CD14-positive monocyte (primary cell): Measurements from ENCODE around the gene PPA1. TPM values are rescaled to one million over a fixed set of nuclear protein-coding genes. Genes with fewer than 3 reads are reported as not detected.

Source experiments
- DNase-seq, 3 donors: peaks; one replicate each; pipeline ENCODE4 v3.0.0-alpha.2; 2011 to 2022
- H2AFZ ChIP-seq: 2 replicates; pipeline ENCODE4 v1.6.0; 2012; ENCODE audit warnings: mild to moderate bottlenecking, low read depth, low read length, inconsistent platforms; ENCODE audit not compliant: insufficient read depth, poor library complexity, severe bottlenecking
- H3K27ac ChIP-seq, 2 donors: 1 replicate in 1 of 2; 2 replicates in 1 of 2; pipeline ENCODE4 v1.5.1; 2012 to 2013; ENCODE audit warnings: low read length in 2 of 2, control low read depth in 1 of 2, inconsistent platforms in 1 of 2, low read depth in 1 of 2, mild to moderate bottlenecking in 1 of 2
- H3K27me3 ChIP-seq, 2 donors: one replicate each; pipeline versions ENCODE4 v1.6.0 to v1.6.1; 2011 to 2013; ENCODE audit warnings: low read length in 2 of 2; ENCODE audit not compliant: control insufficient read depth in 2 of 2, insufficient read depth in 2 of 2
- H3K36me3 ChIP-seq, 2 donors: replicated peaks in 1 of 2; 1 replicate in 1 of 2; 2 replicates in 1 of 2; pipeline versions ENCODE4 v1.5.1 to v1.6.1; 2012 to 2013; ENCODE audit warnings: low read length in 2 of 2, control low read depth in 1 of 2, inconsistent platforms in 1 of 2, mild to moderate bottlenecking in 1 of 2; ENCODE audit not compliant: insufficient read depth in 2 of 2, control insufficient read depth in 1 of 2
- H3K4me1 ChIP-seq, 2 donors: 1 replicate in 1 of 2; 2 replicates in 1 of 2; pipeline versions ENCODE4 v1.5.1 to v1.6.1; 2012 to 2013; ENCODE audit warnings: low read length in 2 of 2, control low read depth in 1 of 2, inconsistent platforms in 1 of 2, mild to moderate bottlenecking in 1 of 2, moderate library complexity in 1 of 2; ENCODE audit not compliant: insufficient read depth in 2 of 2, control insufficient read depth in 1 of 2
- H3K4me2 ChIP-seq: replicated peaks from 2 replicates; pipeline ENCODE3; 2012; ENCODE audit warnings: low read length, moderate library complexity, mild to moderate bottlenecking; ENCODE audit not compliant: poor library complexity, severe bottlenecking; ENCODE audit errors: extremely low read depth
- H3K4me3 ChIP-seq, 3 experiments: fragments of 200-600 bp in 1 of 3; sonication (generic) in 1 of 3; replicated peaks in 1 of 3; 1 replicate in 2 of 3; 2 replicates in 1 of 3; pipeline ENCODE4 v1.5.1; 2011 to 2013; ENCODE audit warnings: low read length in 3 of 3, mild to moderate bottlenecking in 3 of 3, control low read depth in 2 of 3, low read depth in 2 of 3, inconsistent platforms in 1 of 3, moderate library complexity in 1 of 3
- H3K79me2 ChIP-seq: 2 replicates; pipeline ENCODE4 v1.6.0; 2012; ENCODE audit warnings: mild to moderate bottlenecking, control low read depth, inconsistent platforms, low read length, moderate library complexity; ENCODE audit not compliant: insufficient read depth
- H3K9ac ChIP-seq: 2 replicates; pipeline ENCODE4 v1.6.0; 2017; ENCODE audit warnings: low read length, mild to moderate bottlenecking; ENCODE audit not compliant: insufficient read depth, poor library complexity, severe bottlenecking
- H3K9me3 ChIP-seq, 2 donors: replicated peaks in 1 of 2; 1 replicate in 1 of 2; 2 replicates in 1 of 2; pipeline versions ENCODE4 v1.5.1 to v1.6.1; 2012 to 2013; ENCODE audit warnings: low read length in 2 of 2, control low read depth in 1 of 2; ENCODE audit not compliant: control insufficient read depth in 1 of 2, insufficient read depth in 1 of 2
- H4K20me1 ChIP-seq: 2 replicates; pipeline ENCODE4 v1.6.0; 2012; ENCODE audit warnings: mild to moderate bottlenecking, low read length, control low read depth, moderate library complexity; ENCODE audit not compliant: insufficient read depth
- H3K27ac Mint-ChIP-seq, 7 donors: one replicate each; pipeline ENCODE4 v1.8.0; 2020; ENCODE audit warnings: mild to moderate bottlenecking in 7 of 7, mixed read lengths in 7 of 7, moderate library complexity in 6 of 7, inconsistent platforms in 2 of 7
- H3K27me3 Mint-ChIP-seq, 3 donors: one replicate each; pipeline ENCODE4 v1.8.0; 2021 to 2022; ENCODE audit warnings: low read depth in 3 of 3, mild to moderate bottlenecking in 3 of 3, mixed read lengths in 3 of 3, moderate library complexity in 3 of 3, inconsistent platforms in 1 of 3
- H3K36me3 Mint-ChIP-seq, 2 donors: one replicate each; pipeline ENCODE4 v1.8.0; 2020; ENCODE audit warnings: mixed read lengths in 2 of 2, inconsistent platforms in 1 of 2, mild to moderate bottlenecking in 1 of 2
- H3K4me1 Mint-ChIP-seq: one replicate; pipeline ENCODE4 v1.8.0; 2020; ENCODE audit warnings: mild to moderate bottlenecking, mixed read lengths
- H3K4me3 Mint-ChIP-seq, 2 donors: one replicate each; pipeline ENCODE4 v1.8.0; 2020; ENCODE audit warnings: mild to moderate bottlenecking in 2 of 2, mixed read lengths in 2 of 2, moderate library complexity in 1 of 2
- H3K9me3 Mint-ChIP-seq, 7 donors: one replicate each; pipeline ENCODE4 v1.8.0; 2020 to 2022; ENCODE audit warnings: mixed read lengths in 7 of 7, mild to moderate bottlenecking in 6 of 7, moderate library complexity in 6 of 7, inconsistent platforms in 2 of 7
- CTCF ChIP-seq: fragments of 200-600 bp; IDR thresholded peaks from one replicate; pipeline ENCODE4 v1.8.0; 2022; ENCODE audit warnings: antibody characterized with exemption, mild to moderate bottlenecking
- WGBS: methylation state at CpG from one replicate; pipeline ENCODE4 v1.1.5; 2013; ENCODE audit warnings: missing lambda C conversion rate; ENCODE audit not compliant: insufficient coverage; 5-methylcytosine and 5-hydroxymethylcytosine counted together
- intact Hi-C, 2 donors: fragments of 100-400 bp; cut with micrococcal nuclease; formaldehyde crosslinking; loops; one replicate each; pipeline versions ENCODE4 v1.15.0 to v1.15.1; 2023
- polyA plus RNA-seq, 3 donors: library from polyadenylated mRNA; depleted of rRNA in 1 of 3; unstranded in 2 of 3; stranded (reverse) in 1 of 3; fragments of 300-500 nt in 2 of 3; fragments of >200 nt in 1 of 3; fragmentation: Illumina TruSeq in 2 of 3; gene quantifications; 1 replicate in 2 of 3; 2 replicates in 1 of 3; pipeline ENCODE4 v1.2.3, GENCODE V29; 2012 to 2021

The PPA1 gene
- polyA plus RNA-seq, 3 donors, result 30.9 to 125 (median 112) TPM

GRCh38 chr10:70232155-70232858 lies 922 bp downstream of the PPA1 start:
- Histone ChIP-seq H3K9ac (peak overlapping the region; percentile 73), H4K20me1 (no peaks in the 10 kb centered on the region), H3K4me3 (peak overlapping the region; percentile 72 to 95 (median 82)), H3K36me3 (peaks cover 8 to 16% of the 10 kb centered on the region in 2 donors), H3K27ac (peak overlapping the region; percentile 28 to 72), H3K4me2 (peak overlapping the region; percentile 99), H3K4me1 (peaks cover 17 to 23% of the 10 kb centered on the region in 2 donors), H3K9me3 (no peaks in the 10 kb centered on the region), H3K27me3 (no peaks in the 10 kb centered on the region), H2AFZ (peak overlapping the region; percentile 95), H3K79me2 (peaks cover 29% of the 10 kb centered on the region)
- H3K4me3 Mint-ChIP-seq, result peak overlapping the region; percentile 96
- peak in 2 of 3 donors; percentile 18 to 35 for DNase-seq
- H3K9me3 Mint-ChIP-seq, result peaks cover 0 to 1% (median 0%) of the 10 kb centered on the region in 7 donors
- intact Hi-C loops, result no loop called here
- H3K27ac Mint-ChIP-seq, result peak overlapping the region; percentile 72 to 94 (median 86)
- peaks cover 0 to 3% (median 0%) of the 10 kb centered on the region in 3 donors for H3K27me3 Mint-ChIP-seq
- peaks cover 12% of the 10 kb centered on the region for H3K4me1 Mint-ChIP-seq
- H3K36me3 Mint-ChIP-seq, result peaks cover 12 to 18% of the 10 kb centered on the region in 2 donors
- TF ChIP-seq CTCF, result no peak
- under 1% methylated on average over 31 of the region's 39 CpGs for WGBS

GRCh38 chr10:70228491-70228890 lies 4.7 kb downstream of the PPA1 start:
- WGBS, result no CpG with 5 or more reads among the region's 1 CpG

More at GRCh38 chr10:70228491-70228890, 4.7 kb downstream of the PPA1 start:
- Histone ChIP-seq H3K27ac (no peak overlapping the region), H3K9ac (no peak overlapping the region), H3K4me3 (no peak overlapping the region), H4K20me1 (no peaks in the 10 kb centered on the region), H3K79me2 (peaks cover 43% of the 10 kb centered on the region), H3K36me3 (peaks cover 11 to 26% of the 10 kb centered on the region in 2 donors), H2AFZ (no peak overlapping the region), H3K4me2 (no peak overlapping the region), H3K4me1 (peaks cover 12 to 18% of the 10 kb centered on the region in 2 donors), H3K9me3 (no peaks in the 10 kb centered on the region), H3K27me3 (no peaks in the 10 kb centered on the region)
- Mint-ChIP-seq H3K27me3 (no peaks in the 10 kb centered on the region), H3K4me3 (no peak overlapping the region), H3K9me3 (peaks cover 0 to 1% (median 0%) of the 10 kb centered on the region in 7 donors), H3K4me1 (peaks cover 9% of the 10 kb centered on the region), H3K27ac (no peak overlapping the region), H3K36me3 (peaks cover 16 to 26% of the 10 kb centered on the region in 2 donors)
- DNase-seq, result no peak
- TF ChIP-seq CTCF, result no peak
- intact Hi-C loops, result no loop called here
